Measurements from ENCODE around the gene NAT16. TPM values are rescaled to one million over a fixed set of nuclear protein-coding genes. Genes with fewer than 3 reads are reported as not detected.

NAT16 gene
- total RNA-seq, 2 donors from 2014 or later, result 0.15 to 0.20 TPM

DNA sequence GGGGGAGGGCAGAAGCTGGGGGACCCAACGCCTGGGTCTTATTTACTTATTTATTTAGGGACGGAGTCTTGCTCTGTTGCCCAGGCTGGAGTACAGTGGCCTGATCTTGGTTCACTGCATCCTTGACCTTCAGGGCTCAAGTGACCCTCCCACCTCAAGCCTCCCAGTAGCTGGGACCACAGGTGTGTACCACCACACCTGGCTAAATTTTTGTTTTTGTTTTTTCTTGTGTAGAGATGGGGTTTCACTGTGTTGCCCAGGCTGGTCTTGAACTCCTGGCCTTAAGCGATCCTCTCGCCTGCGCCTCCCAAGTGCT is 22.5 kb upstream of the NAT16 start:
- peak overlapping the region; percentile 46 for H3K4me3 Mint-ChIP-seq
- DNase-seq, result no peak
- TF ChIP-seq, protein P1, sequence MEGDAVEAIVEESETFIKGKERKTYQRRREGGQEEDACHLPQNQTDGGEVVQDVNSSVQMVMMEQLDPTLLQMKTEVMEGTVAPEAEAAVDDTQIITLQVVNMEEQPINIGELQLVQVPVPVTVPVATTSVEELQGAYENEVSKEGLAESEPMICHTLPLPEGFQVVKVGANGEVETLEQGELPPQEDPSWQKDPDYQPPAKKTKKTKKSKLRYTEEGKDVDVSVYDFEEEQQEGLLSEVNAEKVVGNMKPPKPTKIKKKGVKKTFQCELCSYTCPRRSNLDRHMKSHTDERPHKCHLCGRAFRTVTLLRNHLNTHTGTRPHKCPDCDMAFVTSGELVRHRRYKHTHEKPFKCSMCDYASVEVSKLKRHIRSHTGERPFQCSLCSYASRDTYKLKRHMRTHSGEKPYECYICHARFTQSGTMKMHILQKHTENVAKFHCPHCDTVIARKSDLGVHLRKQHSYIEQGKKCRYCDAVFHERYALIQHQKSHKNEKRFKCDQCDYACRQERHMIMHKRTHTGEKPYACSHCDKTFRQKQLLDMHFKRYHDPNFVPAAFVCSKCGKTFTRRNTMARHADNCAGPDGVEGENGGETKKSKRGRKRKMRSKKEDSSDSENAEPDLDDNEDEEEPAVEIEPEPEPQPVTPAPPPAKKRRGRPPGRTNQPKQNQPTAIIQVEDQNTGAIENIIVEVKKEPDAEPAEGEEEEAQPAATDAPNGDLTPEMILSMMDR (conservative IDR thresholded peaks at IDR 0.05), result no peak
- H3K27me3 Mint-ChIP-seq (ENCODE audit: insufficient read depth), result peaks cover 37% of the 10 kb centered on the region
- no peak overlapping the region for H3K9ac ChIP-seq (ENCODE audit: extremely low read depth, low read length, poor library complexity, severe bottlenecking)
- peaks cover 7% of the 10 kb centered on the region for H3K4me1 Mint-ChIP-seq
- no peaks in the 10 kb centered on the region for H3K36me3 ChIP-seq (ENCODE audit: control insufficient read depth, insufficient read depth, low read length)
- no peak overlapping the region for H3K4me3 ChIP-seq (ENCODE audit: low read length)
- no peaks in the 10 kb centered on the region for H3K9me3 ChIP-seq (ENCODE audit: control insufficient read depth, low read length)
- no peaks in the 10 kb centered on the region for H3K27me3 ChIP-seq (ENCODE audit: control insufficient read depth, insufficient read depth, low read length, poor library complexity, severe bottlenecking)
- peaks cover 10% of the 10 kb centered on the region for H3K36me3 Mint-ChIP-seq (ENCODE audit: low read depth)
- peaks cover 5% of the 10 kb centered on the region for H3K4me1 ChIP-seq (ENCODE audit: control insufficient read depth, insufficient read depth, low read length)
- no peak overlapping the region for H3K27ac ChIP-seq (ENCODE audit: low read depth, low read length)
- 86 to 92% methylated on average over 5 of the region's 5 CpGs for WGBS, 2 experiments (ENCODE audit: insufficient coverage in 1 of 2, insufficient read length in 1 of 2)
- no peak overlapping the region for H3K27ac Mint-ChIP-seq
- H3K9me3 Mint-ChIP-seq, result no peaks in the 10 kb centered on the region

DNA sequence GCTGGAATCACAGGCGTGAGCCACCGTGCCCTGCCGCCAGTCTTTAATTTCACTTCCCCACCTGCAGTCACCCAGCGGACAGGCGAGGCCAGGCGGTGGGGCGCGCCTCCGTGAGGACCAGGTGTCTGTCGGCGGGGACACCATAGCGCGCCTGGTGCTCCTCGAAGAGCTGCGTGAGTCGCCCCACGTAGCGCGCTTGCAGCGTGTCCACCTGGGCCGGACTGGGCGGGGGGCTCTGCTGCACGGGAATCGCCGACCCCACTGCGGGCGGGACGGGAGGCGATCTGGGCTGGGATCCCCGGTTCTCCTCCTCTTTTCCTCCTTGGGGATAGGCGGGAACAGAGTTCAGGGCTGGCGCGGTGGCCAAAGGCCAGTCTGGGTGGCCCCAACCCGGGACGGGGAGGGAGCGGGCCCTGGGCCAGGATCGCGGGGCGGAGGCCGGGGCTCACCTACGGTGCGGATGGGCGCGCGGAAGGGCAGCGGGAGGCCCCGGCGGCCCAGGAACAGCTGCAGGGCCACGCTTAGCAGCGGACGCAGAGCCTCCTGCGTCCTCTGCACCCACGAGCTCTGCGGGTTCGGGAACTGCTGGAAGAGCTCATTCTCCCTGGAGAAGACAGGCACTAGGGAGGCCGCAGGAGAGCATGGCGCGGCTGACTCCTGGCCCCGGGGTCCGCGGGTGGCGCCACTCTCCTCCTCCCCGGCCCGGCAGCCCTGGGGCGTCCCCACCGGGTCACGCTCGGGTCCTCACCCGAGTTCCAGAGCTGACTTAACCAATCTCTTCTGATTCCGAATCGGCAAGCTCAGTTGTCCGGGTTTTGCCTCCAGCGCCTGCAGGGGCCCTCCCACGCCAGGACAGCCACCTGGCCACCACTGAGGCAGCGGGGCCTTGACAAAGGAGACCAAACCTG is 21.9 kb upstream of the NAT16 start:
- H3K9ac ChIP-seq (ENCODE audit: extremely low read depth, low read length, poor library complexity, severe bottlenecking), result no peak overlapping the region
- no peak overlapping the region for H3K4me3 ChIP-seq (ENCODE audit: low read length)
- H3K4me1 Mint-ChIP-seq, result peaks cover 7% of the 10 kb centered on the region
- peaks cover 5% of the 10 kb centered on the region for H3K4me1 ChIP-seq (ENCODE audit: control insufficient read depth, insufficient read depth, low read length)
- H3K27ac Mint-ChIP-seq, result no peak overlapping the region
- 77 to 82% methylated on average over 52 to 75 of the region's 75 CpGs for WGBS, 2 experiments (ENCODE audit: insufficient coverage in 1 of 2, insufficient read length in 1 of 2)
- H3K27me3 ChIP-seq (ENCODE audit: control insufficient read depth, insufficient read depth, low read length, poor library complexity, severe bottlenecking), result no peaks in the 10 kb centered on the region
- peak; percentile 78 for DNase-seq
- TF ChIP-seq, protein P1 (conservative IDR thresholded peaks at IDR 0.05), result no peak
- no peaks in the 10 kb centered on the region for H3K36me3 ChIP-seq (ENCODE audit: control insufficient read depth, insufficient read depth, low read length)
- H3K27me3 Mint-ChIP-seq (ENCODE audit: insufficient read depth), result peaks cover 37% of the 10 kb centered on the region
- no peak overlapping the region for H3K27ac ChIP-seq (ENCODE audit: low read depth, low read length)
- H3K4me3 Mint-ChIP-seq, result peak overlapping the region; percentile 46
- H3K9me3 ChIP-seq (ENCODE audit: control insufficient read depth, low read length), result no peaks in the 10 kb centered on the region
- no peaks in the 10 kb centered on the region for H3K9me3 Mint-ChIP-seq
- peaks cover 10% of the 10 kb centered on the region for H3K36me3 Mint-ChIP-seq (ENCODE audit: low read depth)

DNA sequence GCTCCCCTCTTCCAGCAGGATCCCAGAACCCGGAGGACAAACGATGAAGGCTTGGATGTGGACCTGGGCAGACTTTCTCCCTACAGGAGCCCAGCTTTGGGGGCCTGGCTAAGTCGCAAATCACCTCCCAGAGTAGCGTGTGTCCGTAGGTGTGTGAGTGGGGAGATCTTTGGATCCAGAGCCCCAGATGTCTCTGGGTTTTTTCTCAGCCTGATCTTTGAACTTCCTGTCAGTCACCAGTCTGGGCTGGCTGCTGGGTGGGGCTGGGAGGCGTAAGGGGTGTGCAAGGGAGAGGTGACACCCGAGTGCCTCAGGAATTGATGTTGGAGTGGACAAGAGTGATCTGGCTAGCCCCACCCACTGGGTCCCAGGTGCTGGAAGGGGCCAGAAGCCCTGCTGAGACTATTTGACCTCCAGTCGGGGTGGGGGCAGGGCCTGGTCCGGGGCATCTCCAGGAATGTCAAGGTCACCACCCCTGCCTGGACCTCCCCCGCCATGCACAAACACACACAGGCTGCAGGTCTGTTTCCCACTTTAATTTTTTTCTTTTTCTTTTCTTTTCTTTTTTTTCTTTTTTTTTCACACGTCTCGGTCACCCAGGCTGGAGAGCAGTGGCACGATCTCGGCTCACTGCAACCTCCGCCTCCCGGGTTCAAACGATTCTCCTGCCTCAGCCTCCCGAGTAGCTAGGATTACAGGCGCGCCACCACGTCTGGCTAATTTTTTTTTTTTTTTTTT is 20.9 kb upstream of the NAT16 start, which contains the start of gene MOGAT3:
TSS of gene MOGAT3 (minus strand) at position 175 of the 738 bp plus-strand sequence. CDS start 182 bp downstream, outside the sequence.
- no peak within 1 kb of the TSS for H3K4me3 ChIP-seq (ENCODE audit: low read length)
- H3K27me3 ChIP-seq (ENCODE audit: control insufficient read depth, insufficient read depth, low read length, poor library complexity, severe bottlenecking), result no peaks in the 10 kb centered on the region
- TF ChIP-seq, protein P1 (conservative IDR thresholded peaks at IDR 0.05), result no peak
- Mint-ChIP-seq H3K4me3 (peak within 1 kb of the TSS; percentile 46), H3K4me1 (peaks cover 7% of the 10 kb centered on the region), H3K27ac (no peak within 1 kb of the TSS), H3K27me3 (ENCODE audit: insufficient read depth) (peaks cover 37% of the 10 kb centered on the region), H3K9me3 (no peaks in the 10 kb centered on the region), H3K36me3 (ENCODE audit: low read depth) (peaks cover 4% of the 10 kb centered on the region)
- peaks cover 5% of the 10 kb centered on the region for H3K4me1 ChIP-seq (ENCODE audit: control insufficient read depth, insufficient read depth, low read length)
- no peak within 1 kb of the TSS for H3K9ac ChIP-seq (ENCODE audit: extremely low read depth, low read length, poor library complexity, severe bottlenecking)
- no peaks in the 10 kb centered on the region for H3K36me3 ChIP-seq (ENCODE audit: control insufficient read depth, insufficient read depth, low read length)
- WGBS, 2 experiments (ENCODE audit: insufficient coverage in 1 of 2, insufficient read length in 1 of 2), result 50 to 74% methylated on average over 2 to 21 of the region's 21 CpGs
- H3K27ac ChIP-seq (ENCODE audit: low read depth, low read length), result no peak within 1 kb of the TSS
- no peaks in the 10 kb centered on the region for H3K9me3 ChIP-seq (ENCODE audit: control insufficient read depth, low read length)
- peak; percentile 68 for DNase-seq

All from endodermal cell (in vitro differentiated cells).